ENCODE data around the gene DSCAM.

DSCAM gene

GRCh38 chr21:40143822-40144525, 703.0 kb downstream of the DSCAM start:
- peak in 48 of 58 donors; percentile 3 to 82 (median 31) for DNase-seq

- no peak for DNase-seq
These were observed 705.3 kb downstream of the DSCAM start for GRCh38 chr21:40141621-40142020.

- DNase-seq: no peak
These were observed 706.3 kb downstream of the DSCAM start for GRCh38 chr21:40140675-40141074.

GRCh38 chr21:40139636-40140035, 707.3 kb downstream of the DSCAM start:
- DNase-seq: no peak

GRCh38 chr21:40136571-40136970, 710.4 kb downstream of the DSCAM start:
- no peak for DNase-seq

GRCh38 chr21:40134731-40135492, 712.0 kb downstream of the DSCAM start:
- DNase-seq: no peak

GRCh38 chr21:40130476-40130875, 716.5 kb downstream of the DSCAM start:
- DNase-seq: no peak

- no peak for DNase-seq
These were observed 717.1 kb downstream of the DSCAM start for GRCh38 chr21:40129809-40130208.

GRCh38 chr21:40128891-40129290, 718.1 kb downstream of the DSCAM start:
- no peak for DNase-seq

GRCh38 chr21:40120940-40121575, 725.9 kb downstream of the DSCAM start:
- DNase-seq: peak in 2 of 58 donors; percentile 7 to 8

GRCh38 chr21:40118527-40118926, 728.4 kb downstream of the DSCAM start:
- no peak for DNase-seq

- peak in 1 of 58 donors; percentile 39 for DNase-seq
These were observed 729.7 kb downstream of the DSCAM start for GRCh38 chr21:40117236-40117635.

GRCh38 chr21:40115775-40116174, 731.2 kb downstream of the DSCAM start:
- no peak for DNase-seq

GRCh38 chr21:40102682-40103081, 744.3 kb downstream of the DSCAM start:
- DNase-seq: no peak

- DNase-seq: no peak
These were observed 747.1 kb downstream of the DSCAM start for GRCh38 chr21:40099809-40100208.

- DNase-seq: no peak
These were observed 751.5 kb downstream of the DSCAM start for GRCh38 chr21:40095477-40095876.

GRCh38 chr21:40080385-40080784, 766.6 kb downstream of the DSCAM start:
- DNase-seq: no peak

- no peak for DNase-seq
These were observed 772.2 kb downstream of the DSCAM start for GRCh38 chr21:40074710-40075109.

GRCh38 chr21:40074198-40074597, 772.8 kb downstream of the DSCAM start:
- no peak for DNase-seq

GRCh38 chr21:40073642-40074041, 773.3 kb downstream of the DSCAM start:
- DNase-seq: no peak

GRCh38 chr21:40070871-40071270, 776.1 kb downstream of the DSCAM start:
- DNase-seq: no peak

- peak in 23 of 58 donors; percentile 3 to 58 (median 21) for DNase-seq
These were observed 779.2 kb downstream of the DSCAM start for GRCh38 chr21:40067751-40068150.

All from anterior cingulate cortex (tissue), 58 donors.